ENCODE results near the gene SMTN.

SMTN gene

GRCh38 chr22:31141551-31141950, 60.4 kb downstream of the SMTN start:
- DNase-seq (ENCODE audit: low read depth) = no peak
- in situ Hi-C loops (cut with HindIII; ENCODE audit: low sequenced_read_pairs) = no loop called here

GRCh38 chr22:31142285-31142684, 61.2 kb downstream of the SMTN start:
- in situ Hi-C loops (cut with HindIII; ENCODE audit: low sequenced_read_pairs) = no loop called here
- TF ChIP-seq CTCF (IDR thresholded peaks at IDR 0.05; ENCODE audit: low read depth, low read length, missing control alignments) = no peak
- no peak overlapping the region for H3K4me3 ChIP-seq (ENCODE audit: low read depth, low read length)
- DNase-seq (ENCODE audit: low read depth) = no peak

More at GRCh38 chr22:31141551-31141950, 60.4 kb downstream of the SMTN start:
- TF ChIP-seq CTCF (IDR thresholded peaks at IDR 0.05; ENCODE audit: low read depth, low read length, missing control alignments) = no peak
- no peak overlapping the region for H3K4me3 ChIP-seq (ENCODE audit: low read depth, low read length)

GRCh38 chr22:31143038-31143437, 61.9 kb downstream of the SMTN start:
- in situ Hi-C loops (cut with HindIII; ENCODE audit: low sequenced_read_pairs) = no loop called here
- no peak overlapping the region for H3K4me3 ChIP-seq (ENCODE audit: low read depth, low read length)
- no peak for TF ChIP-seq CTCF (IDR thresholded peaks at IDR 0.05; ENCODE audit: low read depth, low read length, missing control alignments)
- DNase-seq (ENCODE audit: low read depth) = no peak

GRCh38 chr22:31143537-31143936, 62.4 kb downstream of the SMTN start:
- no peak for TF ChIP-seq CTCF (IDR thresholded peaks at IDR 0.05; ENCODE audit: low read depth, low read length, missing control alignments)
- no peak overlapping the region for H3K4me3 ChIP-seq (ENCODE audit: low read depth, low read length)
- in situ Hi-C loops (cut with HindIII; ENCODE audit: low sequenced_read_pairs) = no loop called here
- DNase-seq (ENCODE audit: low read depth) = no peak

- DNase-seq (ENCODE audit: low read depth) = no peak
- H3K4me3 ChIP-seq (ENCODE audit: low read depth, low read length) = no peak overlapping the region
- in situ Hi-C loops (cut with HindIII; ENCODE audit: low sequenced_read_pairs) = no loop called here
- no peak for TF ChIP-seq CTCF (IDR thresholded peaks at IDR 0.05; ENCODE audit: low read depth, low read length, missing control alignments)
These were observed 63.1 kb downstream of the SMTN start for GRCh38 chr22:31144223-31144622.

GRCh38 chr22:31148488-31148887, 67.4 kb downstream of the SMTN start:
- TF ChIP-seq CTCF (IDR thresholded peaks at IDR 0.05; ENCODE audit: low read depth, low read length, missing control alignments) = no peak
- no peak for DNase-seq (ENCODE audit: low read depth)
- in situ Hi-C loops (cut with HindIII; ENCODE audit: low sequenced_read_pairs) = no loop called here
- H3K4me3 ChIP-seq (ENCODE audit: low read depth, low read length) = no peak overlapping the region

Data from astrocyte of the cerebellum (primary cell).